Measurements from ENCODE around the gene PLTP. TPM values are rescaled to one million over a fixed set of nuclear protein-coding genes. Genes with fewer than 3 reads are reported as not detected.
"Not testable (repeated sequence)": the region's sequence is repeated elsewhere in the genome, so short reads cannot be mapped to it uniquely, and the experiment has no call there.

Gene PLTP
- polyA plus RNA-seq, 1 experiment, result 22.0 TPM

- TF ChIP-seq CTCF (IDR thresholded peaks at IDR 0.05; ENCODE audit: insufficient read depth, low read depth, low read length), result no peak
- Histone ChIP-seq H3K36me3 (ENCODE audit: control insufficient read depth, insufficient read depth, low read length) (no peaks in the 10 kb centered on the region), H3K4me3 (ENCODE audit: low read depth, low read length) (no peak overlapping the region), H3K27me3 (ENCODE audit: control insufficient read depth, insufficient read depth, low read length) (no peaks in the 10 kb centered on the region)
- ChIA-PET CTCF (interaction anchor here (1.6 kb wide), 1 partner anchor 8 kb away, joined by 3 read pairs; no protein-coding TSS in a partner anchor), POLR2A (no interaction called here)
- no peak for DNase-seq (ENCODE audit: low read depth)
These were observed 4.6 kb downstream of the PLTP start for GRCh38 chr20:45907219-45907948.

GRCh38 chr20:45905505-45906079, 6.4 kb downstream of the PLTP start:
- H3K27me3 ChIP-seq (ENCODE audit: control insufficient read depth, insufficient read depth, low read length), result no peaks in the 10 kb centered on the region
- no peak for DNase-seq (ENCODE audit: low read depth)
- no peak overlapping the region for H3K4me3 ChIP-seq (ENCODE audit: low read depth, low read length)
- ChIA-PET POLR2A (interaction anchor here (0.6 kb wide), 1 partner anchor 15 kb away, joined by 3 read pairs; no protein-coding TSS in a partner anchor), CTCF (interaction anchor here (0.8 to 1.6 kb wide), 4 partner anchors 9 to 63 kb away, joined by 3 to 6 read pairs (median 4); partner anchors contain the start of genes CTSA and NEURL2)
- H3K36me3 ChIP-seq (ENCODE audit: control insufficient read depth, insufficient read depth, low read length), result no peaks in the 10 kb centered on the region
- no peak for TF ChIP-seq CTCF (IDR thresholded peaks at IDR 0.05; ENCODE audit: insufficient read depth, low read depth, low read length)

- ChIA-PET CTCF (interaction anchor here (1.3 to 1.6 kb wide), 3 partner anchors 8 to 15 kb away, joined by 3 to 6 read pairs (median 6); partner anchors contain the start of genes CTSA and NEURL2), POLR2A (interaction anchor here (0.6 kb wide), 1 partner anchor 15 kb away, joined by 3 read pairs; no protein-coding TSS in a partner anchor)
- no peak for DNase-seq (ENCODE audit: low read depth)
- no peaks in the 10 kb centered on the region for H3K36me3 ChIP-seq (ENCODE audit: control insufficient read depth, insufficient read depth, low read length)
- no peaks in the 10 kb centered on the region for H3K27me3 ChIP-seq (ENCODE audit: control insufficient read depth, insufficient read depth, low read length)
- no peak overlapping the region for H3K4me3 ChIP-seq (ENCODE audit: low read depth, low read length)
- TF ChIP-seq CTCF (IDR thresholded peaks at IDR 0.05; ENCODE audit: insufficient read depth, low read depth, low read length), result no peak
These were observed 7.1 kb downstream of the PLTP start for GRCh38 chr20:45904583-45905504.

- Histone ChIP-seq H3K4me3 (ENCODE audit: low read depth, low read length) (no peak overlapping the region), H3K36me3 (ENCODE audit: control insufficient read depth, insufficient read depth, low read length) (peaks cover 8% of the 10 kb centered on the region), H3K27me3 (ENCODE audit: control insufficient read depth, insufficient read depth, low read length) (no peaks in the 10 kb centered on the region)
- CTCF ChIA-PET, result interaction anchor here (0.9 to 1.0 kb wide), 2 partner anchors 10 to 17 kb away, joined by 3 to 4 read pairs; no protein-coding TSS in a partner anchor
- TF ChIP-seq CTCF (IDR thresholded peaks at IDR 0.05; ENCODE audit: insufficient read depth, low read depth, low read length), result no peak
- DNase-seq (ENCODE audit: low read depth), result no peak
- POLR2A ChIA-PET, result no interaction called here
These were observed 9.7 kb downstream of the PLTP start for GRCh38 chr20:45902199-45902701.

GRCh38 chr20:45901332-45901731, 10.6 kb downstream of the PLTP start:
- H3K4me3 ChIP-seq (ENCODE audit: low read depth, low read length); H3K27me3 ChIP-seq (ENCODE audit: control insufficient read depth, insufficient read depth, low read length); DNase-seq (ENCODE audit: low read depth); POLR2A ChIA-PET: not testable (repeated sequence)
- CTCF ChIA-PET, result interaction anchor here (0.9 kb wide), 1 partner anchor 16 kb away, joined by 3 read pairs; no protein-coding TSS in a partner anchor
- H3K36me3 ChIP-seq (ENCODE audit: control insufficient read depth, insufficient read depth, low read length), result peaks cover 16% of the 10 kb centered on the region

Measured in BJ (cell line).